NCI-H2107 treated with DMSO at 0.1 percent for 48 hours (cell line): ENCODE data around the gene GRB2.
"Not testable (repeated sequence)": the region's sequence is repeated elsewhere in the genome, so short reads cannot be mapped to it uniquely, and the experiment has no call there.

Source experiments
- DNase-seq: peaks from one replicate; lab custom pipeline; 2025; ENCODE audit not compliant: unreplicated experiment; lab: John Stamatoyannopoulos, UW

Gene GRB2

GRCh38 chr17:75388476-75389030 is 16.9 kb downstream of the GRB2 start:
- no peak for DNase-seq

- no peak for DNase-seq
Measured at GRCh38 chr17:75387771-75388170, 17.7 kb downstream of the GRB2 start.

DNA sequence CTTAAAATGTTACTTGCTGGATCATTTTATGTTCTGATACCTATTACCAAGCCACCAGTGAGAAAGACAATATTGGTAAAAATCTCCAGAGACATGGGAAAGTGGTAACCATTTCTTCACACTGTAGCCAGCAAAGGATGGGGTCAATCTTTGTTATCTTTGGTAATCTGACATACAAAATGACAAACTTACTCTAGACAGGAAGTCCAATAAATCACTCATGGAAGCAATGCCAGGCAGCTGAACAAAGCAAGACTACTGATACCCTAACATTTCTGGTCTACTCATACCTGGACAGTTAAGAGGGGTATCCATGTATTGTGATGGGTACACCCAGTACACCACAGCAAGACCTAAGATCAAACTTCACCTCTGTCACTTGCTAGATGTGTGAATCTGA is 19.0 kb downstream of the GRB2 start:
- DNase-seq: no peak

GRCh38 chr17:75384751-75385150 is 20.7 kb downstream of the GRB2 start:
- no peak for DNase-seq

DNA sequence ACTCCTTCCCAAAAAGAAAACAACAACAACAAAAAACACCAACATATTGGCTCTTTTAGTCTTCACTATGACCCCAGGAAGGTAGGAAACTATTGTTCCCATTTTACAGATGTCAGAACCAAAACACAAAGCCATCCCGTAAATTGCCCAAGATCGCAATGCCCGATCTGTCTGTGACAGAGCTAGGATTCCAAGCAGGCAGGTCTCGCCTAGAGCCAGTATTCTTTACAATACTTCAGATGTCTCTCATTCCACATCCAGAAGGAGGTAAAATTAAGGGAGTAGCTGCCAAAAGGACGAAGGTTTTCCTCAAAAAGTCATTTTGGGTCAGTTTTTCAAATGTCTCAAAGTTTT is 21.7 kb downstream of the GRB2 start:
- DNase-seq: no peak

- no peak for DNase-seq
Measured at GRCh38 chr17:75380750-75381149, 24.7 kb downstream of the GRB2 start.

- no peak for DNase-seq
Measured at GRCh38 chr17:75380315-75380714, 25.2 kb downstream of the GRB2 start.

- not testable (repeated sequence) for DNase-seq
Measured at GRCh38 chr17:75379426-75379825, 26.1 kb downstream of the GRB2 start.

- DNase-seq: no peak
Measured at GRCh38 chr17:75373280-75373679, 32.2 kb downstream of the GRB2 start.

- DNase-seq: no peak
Measured at GRCh38 chr17:75371981-75372380, 33.5 kb downstream of the GRB2 start.

- no peak for DNase-seq
Measured at GRCh38 chr17:75371339-75371738, 34.1 kb downstream of the GRB2 start.

GRCh38 chr17:75370286-75370915 is 35.1 kb downstream of the GRB2 start:
- no peak for DNase-seq

GRCh38 chr17:75367838-75368789 is 37.4 kb downstream of the GRB2 start:
- DNase-seq: not testable (repeated sequence)

DNA sequence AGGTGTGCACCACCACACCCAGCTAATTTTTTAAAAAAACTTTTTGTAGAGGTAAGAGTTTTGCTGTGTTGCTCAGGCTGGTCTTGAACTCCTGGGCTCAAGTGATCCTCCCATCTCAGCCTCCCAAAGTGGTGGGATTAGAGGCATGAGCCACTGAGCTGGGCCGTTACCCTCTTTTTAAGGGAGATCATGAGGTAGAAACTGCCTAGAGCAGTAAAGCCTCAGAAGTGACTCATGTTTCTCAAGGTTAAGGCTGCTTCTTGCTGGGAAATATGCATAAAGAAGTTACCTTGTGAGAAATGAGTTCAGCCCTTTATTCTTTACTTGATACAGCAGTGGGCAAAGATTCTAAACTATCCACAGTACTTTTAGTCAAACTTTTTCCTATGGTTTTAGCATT is 38.2 kb downstream of the GRB2 start:
- no peak for DNase-seq

GRCh38 chr17:75366432-75366831 is 39.0 kb downstream of the GRB2 start:
- DNase-seq: no peak

GRCh38 chr17:75365931-75366275 is 39.6 kb downstream of the GRB2 start:
- DNase-seq: no peak

DNA sequence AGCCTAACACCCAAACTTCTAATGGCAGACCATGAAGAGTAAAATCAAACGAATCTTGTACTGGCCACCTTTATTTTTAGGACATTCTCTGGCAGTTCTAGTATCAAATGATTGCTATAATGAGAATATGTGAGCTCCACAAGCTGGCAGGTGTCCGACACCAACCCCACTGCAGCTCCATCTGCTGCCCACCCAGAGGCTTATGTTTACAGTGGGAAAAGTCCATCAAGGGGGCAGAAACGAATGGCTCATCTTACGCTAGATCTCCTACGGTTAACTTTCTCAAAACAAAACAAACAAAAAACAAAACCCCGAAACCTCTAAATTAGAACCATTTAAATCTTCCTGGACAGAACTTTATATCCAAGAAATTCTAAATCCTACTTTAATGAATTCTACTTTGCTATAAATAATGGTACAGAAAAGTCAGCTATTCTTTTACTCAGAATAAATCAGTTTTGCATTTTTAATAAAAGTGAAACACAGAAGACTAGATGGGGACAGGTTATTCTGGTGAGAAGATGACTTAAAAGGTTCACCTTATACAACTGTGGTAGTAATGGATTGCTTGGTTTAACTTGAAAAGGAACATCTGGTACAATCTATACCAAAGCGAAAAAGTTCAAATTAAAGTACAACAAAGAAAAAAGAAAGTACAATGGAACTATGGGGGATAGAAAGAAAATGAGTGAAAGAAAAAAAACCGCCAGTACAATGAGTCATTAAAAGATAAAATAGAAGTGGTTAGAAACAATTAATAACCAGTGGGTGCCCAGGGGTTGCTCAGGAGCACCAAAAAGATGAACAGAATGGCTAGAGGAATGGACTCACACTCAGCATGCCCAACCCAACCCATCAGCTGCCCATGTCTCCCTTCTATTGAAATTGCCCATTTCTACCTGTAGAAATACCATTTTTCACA is 40.2 kb downstream of the GRB2 start:
- DNase-seq: no peak

DNA sequence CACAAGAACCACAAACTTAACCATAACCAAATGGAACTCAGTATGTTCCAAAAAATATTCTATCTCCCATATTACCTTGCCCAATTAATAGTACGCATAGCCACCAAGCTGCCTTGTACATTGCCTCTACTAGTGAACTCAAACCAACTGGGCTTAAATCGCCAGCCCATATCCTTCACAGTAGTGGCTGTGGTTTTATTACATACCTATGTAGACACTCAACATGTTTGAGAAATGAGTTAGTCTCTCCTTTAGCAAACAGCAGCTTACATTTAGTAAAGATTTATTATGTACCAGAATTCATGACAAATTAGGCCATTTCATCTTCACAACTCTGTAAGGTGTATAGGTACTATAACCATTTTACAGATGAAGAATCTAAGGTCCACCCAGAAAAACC is 41.4 kb downstream of the GRB2 start:
- DNase-seq: no peak

DNA sequence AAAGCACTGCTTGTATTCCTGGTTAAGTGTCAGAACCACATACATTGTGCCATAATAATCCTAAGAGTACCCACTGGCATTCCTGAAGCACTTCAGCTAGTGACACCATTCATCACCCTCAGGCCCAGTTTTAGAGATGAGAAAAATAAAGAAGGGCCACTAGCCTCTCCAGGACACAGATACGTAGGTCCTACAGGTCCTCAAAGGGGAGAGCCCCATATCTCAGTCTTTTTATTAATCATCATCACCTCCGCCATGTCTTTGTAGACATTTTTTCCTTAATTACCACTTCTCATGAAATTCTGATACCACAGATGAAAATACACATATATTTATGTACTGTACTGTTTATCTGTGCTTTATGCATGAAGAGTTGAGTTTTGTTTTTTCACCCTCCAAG is 43.5 kb downstream of the GRB2 start:
- no peak for DNase-seq

GRCh38 chr17:75361344-75361743 is 44.1 kb downstream of the GRB2 start:
- DNase-seq: no peak

GRCh38 chr17:75356260-75356937 is 49.1 kb downstream of the GRB2 start:
- DNase-seq: no peak
